NAMALWA (cell line): ENCODE data around the gene GADD45A.
"Not testable (repeated sequence)": the region's sequence is repeated elsewhere in the genome, so short reads cannot be mapped to it uniquely, and the experiment has no call there.

Experiments used
- DNase-seq: peaks from one replicate; pipeline ENCODE4 v3.0.0-alpha.2; 2015; ENCODE audit warnings: low spot score

Gene GADD45A

GRCh38 chr1:67721650-67722291 lies 36.8 kb downstream of the GADD45A start:
- DNase-seq: no peak

GRCh38 chr1:67722292-67722944 lies 37.4 kb downstream of the GADD45A start:
- DNase-seq: no peak

GRCh38 chr1:67723126-67723525 lies 38.1 kb downstream of the GADD45A start:
- no peak for DNase-seq

- no peak for DNase-seq
These were observed 38.6 kb downstream of the GADD45A start for GRCh38 chr1:67723620-67724019.

- DNase-seq: no peak
These were observed 40.0 kb downstream of the GADD45A start for GRCh38 chr1:67724928-67725560.

- DNase-seq: no peak
These were observed 41.2 kb downstream of the GADD45A start for GRCh38 chr1:67726224-67726623.

GRCh38 chr1:67729872-67730271 lies 44.9 kb downstream of the GADD45A start:
- DNase-seq: no peak

GRCh38 chr1:67730312-67730711 lies 45.3 kb downstream of the GADD45A start:
- DNase-seq: not testable (repeated sequence)

GRCh38 chr1:67731322-67731721 lies 46.3 kb downstream of the GADD45A start:
- DNase-seq: no peak

- DNase-seq: peak; percentile 58
These were observed 47.8 kb downstream of the GADD45A start for GRCh38 chr1:67732750-67733151.

- peak; percentile 53 for DNase-seq
These were observed 48.8 kb downstream of the GADD45A start for GRCh38 chr1:67733681-67734322.

GRCh38 chr1:67734323-67734690 lies 49.3 kb downstream of the GADD45A start:
- peak; percentile 57 for DNase-seq

- DNase-seq: peak; percentile 61
These were observed 50.2 kb downstream of the GADD45A start for GRCh38 chr1:67735206-67735605.

- peak; percentile 96 for DNase-seq
These were observed 51.0 kb downstream of the GADD45A start for GRCh38 chr1:67735806-67736627.

GRCh38 chr1:67736750-67737149 lies 51.7 kb downstream of the GADD45A start:
- DNase-seq: no peak

GRCh38 chr1:67737875-67738274 lies 52.9 kb downstream of the GADD45A start:
- DNase-seq: no peak
